SK-N-SH treated with all-trans-retinoic acid at 6 μM for 48 hours (cell line): ENCODE results near the gene PECR.

Experiments
- ATAC-seq: fragments of 200-7000 bp; cut with Tn5 transposase; 3 replicates; pipeline ENCODE4 v1.9.1; 2020; ENCODE audit warnings: mild to moderate bottlenecking, moderate library complexity
- ARNTL ChIP-seq: fragments of 450-650 bp; formaldehyde crosslinking; IDR thresholded peaks from 2 replicates; pipeline ENCODE4 v1.5.0; 2020; ENCODE audit warnings: low read depth, mild to moderate bottlenecking, moderate library complexity, borderline replicate concordance
- BACH2 ChIP-seq: fragments of 250-450 bp; sonication (Bioruptor Pico); IDR thresholded peaks from 2 replicates; pipeline ENCODE4 v1.9.0; 2021; ENCODE audit warnings: mild to moderate bottlenecking, borderline replicate concordance
- CSDC2 ChIP-seq: fragments of 250-450 bp; sonication (Bioruptor Pico); IDR thresholded peaks from 2 replicates; pipeline ENCODE4 v1.5.0; 2020; ENCODE audit warnings: mild to moderate bottlenecking, moderate library complexity
- ESRRG ChIP-seq: fragments of 250-450 bp; sonication (Bioruptor Pico); IDR thresholded peaks from 2 replicates; pipeline ENCODE4 v1.6.1; 2021; ENCODE audit warnings: mild to moderate bottlenecking
- GLIS3 ChIP-seq: fragments of 250-450 bp; sonication (Bioruptor Pico); IDR thresholded peaks from 2 replicates; pipeline ENCODE4 v1.5.0; 2020; ENCODE audit warnings: mild to moderate bottlenecking, moderate library complexity
- ISL1 ChIP-seq: fragments of 250-450 bp; sonication (Bioruptor Pico); IDR thresholded peaks from 2 replicates; pipeline ENCODE4 v2.1.2; 2022; ENCODE audit warnings: mild to moderate bottlenecking, moderate library complexity
- PPARA ChIP-seq: fragments of 250-450 bp; sonication (Bioruptor Pico); IDR thresholded peaks from 2 replicates; pipeline ENCODE4 v1.5.0; 2020; ENCODE audit warnings: mild to moderate bottlenecking, borderline replicate concordance
- RARB ChIP-seq: fragments of 250-450 bp; sonication (Bioruptor Pico); IDR thresholded peaks from 2 replicates; pipeline ENCODE4 v1.8.0; 2021; ENCODE audit warnings: mild to moderate bottlenecking, moderate library complexity
- SNAI2 ChIP-seq: fragments of 250-450 bp; sonication (Bioruptor Pico); IDR thresholded peaks from 2 replicates; pipeline ENCODE4 v1.5.0; 2020; ENCODE audit warnings: mild to moderate bottlenecking, moderate library complexity
- TCF4 ChIP-seq: fragments of 250-450 bp; sonication (Bioruptor Pico); IDR thresholded peaks from 2 replicates; pipeline ENCODE4 v1.8.0; 2021; ENCODE audit warnings: mild to moderate bottlenecking, moderate library complexity, borderline replicate concordance
- TOX ChIP-seq: fragments of 250-450 bp; sonication (Bioruptor Pico); IDR thresholded peaks from 2 replicates; pipeline ENCODE4 v1.8.0; 2021; ENCODE audit warnings: mild to moderate bottlenecking, moderate library complexity, borderline replicate concordance
- ZC3H10 ChIP-seq: fragments of 250-450 bp; sonication (Bioruptor Pico); IDR thresholded peaks from 2 replicates; pipeline ENCODE4 v1.5.1; 2021; ENCODE audit warnings: mild to moderate bottlenecking, moderate library complexity
- ZFP3 ChIP-seq: fragments of 250-450 bp; sonication (Bioruptor Pico); IDR thresholded peaks from 2 replicates; pipeline ENCODE4 v1.5.0; 2020; ENCODE audit warnings: mild to moderate bottlenecking, moderate library complexity
- ZFP30 ChIP-seq: fragments of 450-650 bp; formaldehyde crosslinking; IDR thresholded peaks from 2 replicates; pipeline ENCODE4 v1.5.0; 2022; ENCODE audit warnings: mild to moderate bottlenecking, moderate library complexity
- ZNF565 ChIP-seq: fragments of 450-650 bp; formaldehyde crosslinking; conservative IDR thresholded peaks from 2 replicates; pipeline ENCODE4 v1.5.0; 2020; ENCODE audit warnings: low read depth, mild to moderate bottlenecking, moderate library complexity
- ZNF70 ChIP-seq: fragments of 450-650 bp; formaldehyde crosslinking; IDR thresholded peaks from 2 replicates; pipeline ENCODE4 v1.5.0; 2020; ENCODE audit warnings: mild to moderate bottlenecking, moderate library complexity
- TF ChIP-seq, protein P1 (sequence below): fragments of 250-450 bp; sonication (Bioruptor Pico); IDR thresholded peaks from 2 replicates; pipeline ENCODE4 v1.5.0; 2020; ENCODE audit warnings: mild to moderate bottlenecking, moderate library complexity
- TF ChIP-seq, protein P2 (sequence below): fragments of 250-450 bp; sonication (Bioruptor Pico); IDR thresholded peaks from 2 replicates; pipeline ENCODE4 v1.8.0; 2020; ENCODE audit warnings: mild to moderate bottlenecking, moderate library complexity, borderline replicate concordance
- TF ChIP-seq, protein P3 (sequence below): fragments of 250-450 bp; sonication (Bioruptor Pico); IDR thresholded peaks from 2 replicates; pipeline ENCODE4 v1.8.0; 2021; ENCODE audit warnings: low read depth, mild to moderate bottlenecking, moderate library complexity, borderline replicate concordance
- TF ChIP-seq, protein P4 (sequence below): fragments of 250-450 bp; sonication (Bioruptor Pico); IDR thresholded peaks from 2 replicates; pipeline ENCODE4 v1.5.1; 2020; ENCODE audit warnings: low read depth, mild to moderate bottlenecking, moderate library complexity

The PECR gene

DNA sequence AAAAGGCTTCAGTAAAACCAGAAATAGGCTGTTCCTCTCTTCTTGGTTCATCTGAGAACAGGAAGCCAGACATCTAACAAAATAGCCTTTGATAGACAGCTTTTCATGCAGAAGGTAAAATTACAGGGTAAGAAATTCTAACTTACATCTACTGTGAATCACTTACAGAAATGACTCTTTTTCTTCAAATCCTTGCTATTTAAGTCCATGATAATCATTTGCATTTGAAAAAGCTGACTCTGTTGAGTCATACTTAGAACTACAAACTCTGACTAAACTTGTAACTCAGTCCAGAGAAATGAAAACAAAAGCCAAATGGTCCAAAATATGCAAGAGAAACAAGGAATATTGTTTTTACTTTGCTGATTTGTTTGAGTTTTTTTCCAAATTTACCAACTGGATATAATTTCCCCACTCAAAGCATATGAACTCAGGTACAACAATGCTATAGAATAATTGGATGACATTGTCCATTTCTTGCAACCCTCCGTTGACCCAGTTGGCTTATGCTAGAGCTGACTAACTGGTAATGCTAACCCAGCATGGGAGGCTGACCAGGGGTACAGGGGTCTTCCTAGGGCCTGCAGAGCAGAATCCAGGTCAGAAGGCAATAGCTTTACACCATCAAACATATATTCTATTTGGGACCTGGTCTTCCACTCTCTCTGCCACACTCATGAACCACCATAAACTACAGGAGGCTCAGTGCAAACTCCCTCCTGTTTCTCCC, 49.5 kb downstream of the PECR start:
- ATAC-seq: peak; percentile 69
- TF ChIP-seq SNAI2 (CRISPR knock-in tag) (no peak), ZNF70 (CRISPR knock-in tag) (no peak), ZC3H10 (CRISPR knock-in tag) (no peak), ESRRG (CRISPR knock-in tag) (no peak), GLIS3 (CRISPR knock-in tag) (no peak), ZFP30 (CRISPR knock-in tag) (no peak), ARNTL (CRISPR knock-in tag) (no peak), PPARA (no peak), ZNF565 (no peak), ISL1 (CRISPR knock-in tag) (no peak), TOX (CRISPR knock-in tag) (no peak), ZFP3 (CRISPR knock-in tag) (no peak)
- TF ChIP-seq, protein P1, sequence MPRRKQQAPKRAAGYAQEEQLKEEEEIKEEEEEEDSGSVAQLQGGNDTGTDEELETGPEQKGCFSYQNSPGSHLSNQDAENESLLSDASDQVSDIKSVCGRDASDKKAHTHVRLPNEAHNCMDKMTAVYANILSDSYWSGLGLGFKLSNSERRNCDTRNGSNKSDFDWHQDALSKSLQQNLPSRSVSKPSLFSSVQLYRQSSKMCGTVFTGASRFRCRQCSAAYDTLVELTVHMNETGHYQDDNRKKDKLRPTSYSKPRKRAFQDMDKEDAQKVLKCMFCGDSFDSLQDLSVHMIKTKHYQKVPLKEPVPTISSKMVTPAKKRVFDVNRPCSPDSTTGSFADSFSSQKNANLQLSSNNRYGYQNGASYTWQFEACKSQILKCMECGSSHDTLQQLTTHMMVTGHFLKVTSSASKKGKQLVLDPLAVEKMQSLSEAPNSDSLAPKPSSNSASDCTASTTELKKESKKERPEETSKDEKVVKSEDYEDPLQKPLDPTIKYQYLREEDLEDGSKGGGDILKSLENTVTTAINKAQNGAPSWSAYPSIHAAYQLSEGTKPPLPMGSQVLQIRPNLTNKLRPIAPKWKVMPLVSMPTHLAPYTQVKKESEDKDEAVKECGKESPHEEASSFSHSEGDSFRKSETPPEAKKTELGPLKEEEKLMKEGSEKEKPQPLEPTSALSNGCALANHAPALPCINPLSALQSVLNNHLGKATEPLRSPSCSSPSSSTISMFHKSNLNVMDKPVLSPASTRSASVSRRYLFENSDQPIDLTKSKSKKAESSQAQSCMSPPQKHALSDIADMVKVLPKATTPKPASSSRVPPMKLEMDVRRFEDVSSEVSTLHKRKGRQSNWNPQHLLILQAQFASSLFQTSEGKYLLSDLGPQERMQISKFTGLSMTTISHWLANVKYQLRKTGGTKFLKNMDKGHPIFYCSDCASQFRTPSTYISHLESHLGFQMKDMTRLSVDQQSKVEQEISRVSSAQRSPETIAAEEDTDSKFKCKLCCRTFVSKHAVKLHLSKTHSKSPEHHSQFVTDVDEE (CRISPR knock-in tag): no peak
- TF ChIP-seq, protein P2, sequence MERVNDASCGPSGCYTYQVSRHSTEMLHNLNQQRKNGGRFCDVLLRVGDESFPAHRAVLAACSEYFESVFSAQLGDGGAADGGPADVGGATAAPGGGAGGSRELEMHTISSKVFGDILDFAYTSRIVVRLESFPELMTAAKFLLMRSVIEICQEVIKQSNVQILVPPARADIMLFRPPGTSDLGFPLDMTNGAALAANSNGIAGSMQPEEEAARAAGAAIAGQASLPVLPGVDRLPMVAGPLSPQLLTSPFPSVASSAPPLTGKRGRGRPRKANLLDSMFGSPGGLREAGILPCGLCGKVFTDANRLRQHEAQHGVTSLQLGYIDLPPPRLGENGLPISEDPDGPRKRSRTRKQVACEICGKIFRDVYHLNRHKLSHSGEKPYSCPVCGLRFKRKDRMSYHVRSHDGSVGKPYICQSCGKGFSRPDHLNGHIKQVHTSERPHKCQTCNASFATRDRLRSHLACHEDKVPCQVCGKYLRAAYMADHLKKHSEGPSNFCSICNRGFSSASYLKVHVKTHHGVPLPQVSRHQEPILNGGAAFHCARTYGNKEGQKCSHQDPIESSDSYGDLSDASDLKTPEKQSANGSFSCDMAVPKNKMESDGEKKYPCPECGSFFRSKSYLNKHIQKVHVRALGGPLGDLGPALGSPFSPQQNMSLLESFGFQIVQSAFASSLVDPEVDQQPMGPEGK: no peak

DNA sequence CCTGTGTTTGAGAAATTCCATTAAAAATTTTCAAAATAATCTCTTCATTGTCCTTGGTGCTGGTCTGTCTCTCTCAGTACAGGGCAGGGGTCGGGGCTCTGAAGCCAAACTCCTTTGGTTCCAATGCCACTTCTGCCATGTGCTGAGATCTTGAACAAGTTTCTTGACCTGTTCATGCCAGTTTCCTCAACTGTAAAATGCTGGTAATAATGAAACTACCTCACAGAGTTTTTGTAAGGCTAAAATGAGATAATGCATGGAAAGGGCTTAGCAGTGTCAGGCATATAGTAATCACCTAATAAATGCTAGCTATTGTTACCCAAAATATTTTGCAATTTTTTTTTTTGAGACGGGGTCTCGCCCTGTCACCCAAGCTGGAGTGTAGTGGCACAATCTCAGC, 51.4 kb downstream of the PECR start:
- TF ChIP-seq ZFP30 (CRISPR knock-in tag) (no peak), ARNTL (CRISPR knock-in tag) (no peak)
- TF ChIP-seq, protein P3, sequence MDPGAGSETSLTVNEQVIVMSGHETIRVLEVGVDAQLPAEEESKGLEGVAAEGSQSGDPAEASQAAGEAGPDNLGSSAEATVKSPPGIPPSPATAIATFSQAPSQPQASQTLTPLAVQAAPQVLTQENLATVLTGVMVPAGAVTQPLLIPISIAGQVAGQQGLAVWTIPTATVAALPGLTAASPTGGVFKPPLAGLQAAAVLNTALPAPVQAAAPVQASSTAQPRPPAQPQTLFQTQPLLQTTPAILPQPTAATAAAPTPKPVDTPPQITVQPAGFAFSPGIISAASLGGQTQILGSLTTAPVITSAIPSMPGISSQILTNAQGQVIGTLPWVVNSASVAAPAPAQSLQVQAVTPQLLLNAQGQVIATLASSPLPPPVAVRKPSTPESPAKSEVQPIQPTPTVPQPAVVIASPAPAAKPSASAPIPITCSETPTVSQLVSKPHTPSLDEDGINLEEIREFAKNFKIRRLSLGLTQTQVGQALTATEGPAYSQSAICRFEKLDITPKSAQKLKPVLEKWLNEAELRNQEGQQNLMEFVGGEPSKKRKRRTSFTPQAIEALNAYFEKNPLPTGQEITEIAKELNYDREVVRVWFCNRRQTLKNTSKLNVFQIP (CRISPR knock-in tag): no peak
- no peak for ATAC-seq

DNA sequence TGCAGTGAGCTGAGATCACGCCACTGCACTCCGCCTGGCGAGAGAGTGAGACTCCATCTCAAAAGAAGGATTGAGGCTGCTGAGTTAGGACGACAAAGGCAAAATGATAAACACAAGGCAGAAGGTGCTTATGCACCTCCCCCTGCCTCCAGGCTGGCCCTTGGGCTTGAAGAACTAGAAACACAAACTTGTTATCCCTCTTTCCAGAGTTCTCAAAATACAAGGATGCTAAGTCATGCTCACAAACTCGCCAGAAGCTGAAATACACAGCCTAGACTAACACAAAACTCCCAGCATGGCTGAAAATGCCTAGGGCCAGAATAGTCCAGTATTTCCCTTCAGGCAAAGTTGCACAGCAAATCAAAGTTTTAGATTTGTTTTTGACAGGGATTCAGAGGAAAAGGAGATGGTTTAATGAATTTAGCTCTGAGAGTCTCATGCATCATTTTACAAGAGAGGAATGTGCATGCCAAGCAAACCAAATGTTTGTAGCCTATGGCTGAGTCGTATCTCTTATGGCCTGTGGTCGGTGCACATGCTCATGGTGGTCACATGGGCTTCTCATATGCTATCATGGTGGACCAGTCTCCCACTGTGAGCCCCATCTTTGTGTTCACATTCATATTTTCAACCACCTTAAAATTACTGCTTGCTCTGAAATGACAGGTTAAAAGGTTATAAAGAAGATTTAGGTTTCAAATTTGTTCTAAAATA, 52.0 kb downstream of the PECR start:
- no peak; the same call in 2 of the 3 replicates for ATAC-seq
- TF ChIP-seq TOX (CRISPR knock-in tag) (no peak), CSDC2 (CRISPR knock-in tag) (no peak), RARB (CRISPR knock-in tag) (no peak), ZFP3 (CRISPR knock-in tag) (no peak), BACH2 (CRISPR knock-in tag) (no peak), ESRRG (CRISPR knock-in tag) (no peak), TCF4 (no peak), ISL1 (CRISPR knock-in tag) (no peak), ARNTL (CRISPR knock-in tag) (no peak), ZNF70 (CRISPR knock-in tag) (no peak), ZNF565 (no peak)
- TF ChIP-seq, protein P2: no peak
- TF ChIP-seq, protein P1 (CRISPR knock-in tag): no peak
- TF ChIP-seq, protein P3 (CRISPR knock-in tag): no peak
- TF ChIP-seq, protein P4, sequence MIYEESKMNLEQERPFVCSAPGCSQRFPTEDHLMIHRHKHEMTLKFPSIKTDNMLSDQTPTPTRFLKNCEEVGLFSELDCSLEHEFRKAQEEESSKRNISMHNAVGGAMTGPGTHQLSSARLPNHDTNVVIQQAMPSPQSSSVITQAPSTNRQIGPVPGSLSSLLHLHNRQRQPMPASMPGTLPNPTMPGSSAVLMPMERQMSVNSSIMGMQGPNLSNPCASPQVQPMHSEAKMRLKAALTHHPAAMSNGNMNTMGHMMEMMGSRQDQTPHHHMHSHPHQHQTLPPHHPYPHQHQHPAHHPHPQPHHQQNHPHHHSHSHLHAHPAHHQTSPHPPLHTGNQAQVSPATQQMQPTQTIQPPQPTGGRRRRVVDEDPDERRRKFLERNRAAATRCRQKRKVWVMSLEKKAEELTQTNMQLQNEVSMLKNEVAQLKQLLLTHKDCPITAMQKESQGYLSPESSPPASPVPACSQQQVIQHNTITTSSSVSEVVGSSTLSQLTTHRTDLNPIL (CRISPR knock-in tag): no peak
